MV-4-11 (cell line): ENCODE data around the gene MYH6.
"Not testable (repeated sequence)": the region's sequence is repeated elsewhere in the genome, so short reads cannot be mapped to it uniquely, and the experiment has no call there.

Experiments used
- DNase-seq: peaks from one replicate; lab custom pipeline; 2025; lab: John Stamatoyannopoulos, UW

MYH6 gene

DNA sequence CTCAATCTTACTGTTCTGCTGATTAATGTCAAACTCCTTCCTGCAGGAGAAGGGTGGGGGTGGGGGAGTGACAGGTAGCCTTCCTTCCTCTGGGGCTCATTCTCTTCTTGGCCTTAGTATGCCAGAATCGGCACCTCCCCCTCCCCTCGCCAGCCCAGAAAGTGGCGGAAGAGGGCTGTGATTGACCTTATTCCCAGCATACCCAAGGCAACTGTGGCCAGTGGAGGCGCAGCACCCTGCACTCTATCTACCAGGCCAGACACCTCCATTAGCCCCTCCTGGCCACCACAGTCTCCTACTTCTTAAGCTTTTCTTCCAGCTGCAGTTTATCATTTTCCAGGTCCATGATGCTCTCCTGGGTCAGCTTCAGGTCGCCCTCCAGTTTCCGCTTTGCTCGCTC lies 15.5 kb downstream of the MYH6 start:
- DNase-seq, result no peak

DNA sequence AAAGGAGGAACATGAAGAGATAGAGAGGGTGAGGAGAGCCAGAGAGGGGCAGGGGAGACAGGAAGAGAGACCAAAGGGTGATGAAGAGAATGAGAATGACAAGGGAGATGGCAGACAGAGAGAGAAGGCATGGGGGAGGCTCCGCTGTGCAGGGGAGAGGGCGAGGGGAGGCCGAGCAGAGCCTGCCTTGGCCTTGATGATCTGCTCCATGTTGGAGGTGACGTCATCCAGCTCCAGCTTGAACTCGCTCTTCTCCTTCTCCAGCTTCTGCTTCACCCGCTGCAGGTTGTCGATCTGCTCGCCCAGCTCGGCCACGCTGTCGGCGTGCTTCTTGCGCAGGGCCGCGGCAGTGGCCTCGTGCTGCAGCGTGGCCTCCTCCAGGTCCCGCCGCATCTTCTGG lies 18.2 kb downstream of the MYH6 start:
- DNase-seq, result not testable (repeated sequence)

DNA sequence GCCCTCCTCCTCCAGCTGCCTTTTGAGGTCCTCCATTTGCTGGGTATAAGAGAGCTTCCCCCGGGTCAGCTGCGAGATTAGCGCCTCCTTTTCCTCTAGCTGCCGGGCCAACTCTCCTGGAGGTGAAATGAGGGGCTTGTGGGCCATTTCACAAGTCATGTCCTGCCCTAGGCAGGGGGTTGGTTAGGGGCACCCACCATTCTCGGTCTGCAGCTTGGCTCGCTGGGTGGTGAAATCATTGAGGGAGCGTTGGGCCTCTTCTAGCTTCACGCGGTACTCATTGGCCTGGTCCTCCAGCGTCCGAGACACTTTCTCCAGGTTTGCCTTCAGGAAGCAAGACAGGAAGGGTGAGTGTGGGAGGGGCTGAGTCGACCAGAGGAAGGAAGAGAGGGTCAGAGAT lies 18.7 kb downstream of the MYH6 start:
- DNase-seq, result no peak

DNA sequence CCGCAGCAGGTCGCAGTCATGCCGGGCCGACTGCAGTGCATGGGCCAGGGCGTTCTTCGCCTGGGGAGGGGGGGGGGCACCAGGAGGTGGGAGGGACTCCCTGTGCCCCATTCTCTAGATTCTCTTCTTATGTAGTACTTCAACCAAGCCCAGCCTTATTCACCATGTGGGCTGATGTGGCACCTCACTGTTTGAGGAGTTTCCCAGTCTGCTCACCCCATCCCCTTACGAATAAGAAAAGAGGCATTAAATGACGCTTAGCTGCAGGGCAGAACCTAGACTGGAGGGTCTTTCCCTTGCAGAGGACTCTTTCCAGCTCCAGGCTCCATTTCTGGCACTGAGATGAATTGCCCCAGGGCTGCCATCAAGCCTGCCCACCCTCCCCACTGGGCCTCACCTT lies 19.1 kb downstream of the MYH6 start:
- no peak for DNase-seq

DNA sequence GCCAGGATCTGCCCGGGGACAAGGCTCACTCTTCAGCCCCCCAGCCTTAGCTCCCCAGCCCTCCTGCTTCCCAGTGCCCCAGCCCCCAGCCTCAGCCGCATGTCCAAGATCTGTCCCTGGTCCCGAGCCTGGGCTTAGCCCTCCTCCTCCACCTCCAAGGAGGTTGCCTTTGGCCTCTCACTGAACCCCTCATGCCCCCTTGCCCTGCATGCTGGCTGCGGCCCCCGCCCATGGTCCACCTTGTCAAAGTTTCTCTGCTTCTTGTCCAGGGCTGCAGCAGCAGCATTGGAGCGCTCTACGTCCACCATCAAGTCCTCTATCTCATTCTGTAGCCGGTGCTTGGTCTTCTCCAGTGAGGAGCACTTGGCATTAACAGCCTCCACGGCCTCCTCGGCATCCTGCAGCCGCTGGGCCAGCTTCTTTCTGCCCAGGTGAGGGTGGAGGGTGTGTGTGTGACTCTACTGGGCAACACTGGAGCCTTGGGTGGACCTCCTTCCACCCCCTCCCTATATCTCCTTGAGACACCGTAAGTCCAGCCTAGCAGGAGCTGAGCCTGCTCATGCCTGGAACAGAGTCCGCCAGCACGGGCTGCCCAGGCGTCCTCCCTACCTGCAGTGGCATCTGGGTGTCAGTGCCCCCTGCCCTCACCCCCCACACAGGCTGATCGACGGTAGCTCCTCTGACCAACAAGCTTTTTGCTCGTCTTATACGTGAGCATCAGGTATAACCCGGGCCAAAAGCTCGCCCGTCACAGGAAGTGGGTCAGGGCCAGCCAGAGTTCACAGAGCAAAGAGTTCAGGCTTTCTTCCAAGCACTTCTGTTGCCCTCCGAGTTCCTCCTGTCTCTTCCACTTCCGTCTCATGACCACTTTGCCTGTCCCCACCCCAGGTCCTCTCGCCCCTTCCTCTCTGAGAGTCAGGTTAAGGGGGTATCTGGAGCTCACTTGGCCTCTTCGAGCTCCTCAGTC lies 19.9 kb downstream of the MYH6 start:
- DNase-seq, result no peak

DNA sequence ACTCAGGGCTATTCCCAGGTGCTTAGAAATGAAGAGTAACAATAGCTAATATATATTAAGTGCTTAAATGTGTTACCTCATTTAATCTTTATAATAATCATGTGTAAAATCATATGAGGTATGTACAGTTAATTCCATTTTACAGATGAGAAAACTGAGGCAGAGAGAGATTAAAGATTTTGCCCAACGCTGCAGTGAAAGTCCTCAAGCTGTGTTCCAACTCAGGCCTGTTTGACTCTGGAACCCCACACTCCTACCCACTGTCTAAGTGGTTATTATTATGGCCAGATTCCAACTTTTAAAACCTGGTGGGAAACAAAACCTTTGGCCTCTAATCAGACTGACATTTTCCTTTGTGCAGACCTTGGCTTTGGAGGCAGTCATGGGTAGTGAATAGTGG lies 21.1 kb downstream of the MYH6 start:
- DNase-seq, result no peak

DNA sequence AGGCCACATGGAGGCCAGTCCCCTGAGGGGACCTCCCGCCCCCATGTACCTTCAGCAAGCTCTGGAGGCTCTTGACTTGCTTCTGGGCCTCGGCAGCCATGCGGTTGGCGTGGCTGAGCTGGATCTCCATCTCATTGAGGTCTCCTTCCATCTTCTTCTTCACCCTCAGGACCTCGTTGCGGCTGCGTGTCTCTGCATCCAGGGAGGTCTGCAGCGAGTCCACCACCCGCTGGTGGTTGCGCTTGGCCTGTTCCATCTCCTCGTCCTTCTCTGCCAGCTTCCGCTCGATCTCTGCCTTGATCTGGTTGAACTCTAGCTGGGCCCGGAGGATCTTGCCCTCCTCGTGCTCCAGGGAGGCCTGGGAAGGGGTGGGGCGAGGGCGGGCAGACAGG lies 21.8 kb downstream of the MYH6 start:
- DNase-seq, result not testable (repeated sequence)

DNA sequence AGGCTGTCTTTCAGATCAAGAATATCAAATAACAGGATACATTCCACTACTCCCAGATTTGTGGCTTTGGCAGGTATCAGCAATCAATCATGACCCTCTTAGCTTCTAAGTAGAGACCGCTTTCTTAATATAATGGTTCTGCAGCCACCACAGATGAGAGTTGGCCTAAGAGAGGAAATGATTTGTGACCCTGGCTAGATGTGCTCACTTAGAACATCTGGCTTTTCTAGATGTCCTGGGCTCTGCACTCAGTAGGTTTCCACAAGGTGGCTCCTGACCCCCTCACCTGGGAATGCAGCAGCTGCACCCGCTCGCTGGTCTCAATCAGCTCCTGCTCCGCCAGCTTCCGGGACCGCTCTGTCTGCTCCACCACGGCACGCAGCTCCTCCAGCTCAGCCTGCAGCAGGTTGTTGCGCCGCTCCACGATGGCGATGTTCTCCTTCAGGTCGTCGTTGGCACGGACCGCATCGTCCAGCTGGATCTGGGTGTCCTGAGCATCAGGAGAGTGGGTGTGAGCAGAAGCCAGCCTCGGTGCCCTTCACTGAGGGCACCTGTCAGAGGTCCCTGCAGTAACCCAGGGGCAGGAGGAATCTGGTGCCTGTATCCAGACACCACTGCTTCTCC lies 22.3 kb downstream of the MYH6 start:
- DNase-seq, result no peak

DNA sequence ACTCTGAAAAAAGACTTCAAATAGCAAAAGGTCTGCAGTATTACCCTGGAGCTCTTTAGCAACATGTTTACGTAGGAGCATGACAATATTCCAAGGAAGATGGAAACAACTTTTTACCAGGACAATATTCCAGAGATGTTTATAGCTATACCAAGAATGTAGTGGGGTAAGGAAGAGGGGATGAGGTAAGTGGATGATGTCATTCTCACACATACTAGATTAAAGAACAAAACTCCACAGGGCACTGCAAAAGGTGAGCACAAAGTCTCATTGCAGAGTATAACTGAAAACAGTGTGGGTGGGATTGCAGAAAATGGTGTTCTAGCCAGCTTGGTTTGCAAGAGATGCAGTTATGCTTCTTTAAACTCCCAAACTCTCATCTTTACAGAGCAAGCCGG lies 22.8 kb downstream of the MYH6 start:
- no peak for DNase-seq

DNA sequence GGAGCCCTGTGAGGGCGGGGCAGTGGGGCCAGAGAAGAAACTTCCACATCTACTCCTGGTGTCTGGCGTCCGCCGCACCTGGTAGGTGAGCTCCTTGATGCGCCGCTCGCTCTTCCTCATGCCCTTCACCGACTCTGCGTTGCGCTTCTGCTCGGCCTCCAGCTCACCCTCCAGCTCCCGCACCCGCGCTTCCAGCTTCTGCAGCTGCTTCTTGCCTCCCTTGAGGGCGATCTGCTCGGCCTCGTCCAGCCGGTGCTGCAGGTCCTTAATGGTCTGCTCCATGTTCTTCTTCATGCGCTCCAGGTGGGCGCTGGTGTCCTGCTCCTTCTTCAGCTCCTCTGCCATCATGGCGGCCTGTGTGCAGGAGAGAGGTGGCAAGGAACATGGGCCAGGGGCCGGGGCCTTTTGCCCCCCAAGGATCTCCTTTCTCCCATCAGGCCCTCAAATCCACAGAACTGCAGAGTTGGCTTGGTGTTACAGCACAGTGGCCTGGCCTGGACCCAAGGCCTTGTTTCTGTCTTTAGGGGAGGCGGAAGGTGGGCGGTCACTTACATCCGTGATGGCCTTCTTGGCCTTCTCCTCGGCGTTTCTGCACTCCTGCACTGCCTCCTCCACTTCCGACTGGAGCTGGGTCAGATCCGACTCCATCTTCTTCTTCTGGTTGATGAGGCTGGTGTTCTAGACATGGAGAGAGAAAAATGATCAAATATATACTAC lies 23.6 kb downstream of the MYH6 start:
- DNase-seq, result no peak

DNA sequence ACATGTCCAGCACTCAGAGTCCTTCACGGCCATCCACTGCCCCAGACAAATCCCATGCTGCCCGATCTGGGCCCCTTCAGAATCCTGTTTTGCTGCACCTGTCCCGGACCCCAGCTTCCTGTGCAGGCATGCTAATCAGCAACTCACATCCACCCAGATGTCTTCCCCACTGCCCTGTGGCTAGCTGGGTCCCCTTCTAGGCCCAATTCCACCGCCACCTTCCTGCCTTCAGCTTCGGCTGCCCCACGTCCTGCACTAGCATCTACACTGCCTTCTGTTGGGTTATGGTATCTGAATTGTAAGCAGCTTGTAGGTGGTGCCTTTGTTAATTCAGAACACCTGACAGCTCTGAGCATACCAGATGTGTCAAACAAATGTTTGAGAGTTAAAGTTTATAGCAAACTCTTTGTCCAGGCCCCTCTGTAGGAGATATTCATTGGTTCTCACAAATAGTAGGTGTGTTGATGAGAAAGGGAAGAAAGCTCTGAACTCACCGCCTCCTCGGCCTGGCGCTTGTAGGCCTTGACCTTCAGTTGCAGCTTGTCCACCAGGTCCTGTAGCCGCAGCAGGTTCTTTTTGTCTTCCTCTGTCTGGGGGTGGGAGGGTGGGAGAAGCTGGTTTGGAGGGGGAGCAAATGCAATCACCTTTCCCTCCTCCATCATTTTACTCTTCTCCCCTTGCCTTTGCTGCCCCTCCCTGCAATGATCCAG lies 25.2 kb downstream of the MYH6 start:
- no peak for DNase-seq

DNA sequence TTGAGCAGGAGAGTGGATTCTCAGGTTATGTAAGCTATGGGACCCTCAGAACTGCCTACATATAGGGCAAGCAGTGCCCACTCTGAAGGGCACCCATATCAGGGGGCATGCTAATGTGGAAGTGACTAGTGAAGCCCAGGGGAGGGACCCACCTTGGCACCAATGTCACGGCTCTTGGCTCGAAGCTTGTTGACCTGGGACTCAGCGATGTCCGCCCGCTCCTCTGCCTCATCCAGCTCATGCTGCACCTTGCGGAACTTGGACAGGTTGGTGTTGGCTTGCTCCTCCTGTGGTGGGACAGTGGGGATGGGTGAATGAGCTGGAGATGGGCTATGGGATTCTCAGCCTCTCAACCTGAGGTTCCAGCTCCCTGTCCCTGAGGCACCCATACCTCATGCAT lies 25.8 kb downstream of the MYH6 start:
- no peak for DNase-seq

DNA sequence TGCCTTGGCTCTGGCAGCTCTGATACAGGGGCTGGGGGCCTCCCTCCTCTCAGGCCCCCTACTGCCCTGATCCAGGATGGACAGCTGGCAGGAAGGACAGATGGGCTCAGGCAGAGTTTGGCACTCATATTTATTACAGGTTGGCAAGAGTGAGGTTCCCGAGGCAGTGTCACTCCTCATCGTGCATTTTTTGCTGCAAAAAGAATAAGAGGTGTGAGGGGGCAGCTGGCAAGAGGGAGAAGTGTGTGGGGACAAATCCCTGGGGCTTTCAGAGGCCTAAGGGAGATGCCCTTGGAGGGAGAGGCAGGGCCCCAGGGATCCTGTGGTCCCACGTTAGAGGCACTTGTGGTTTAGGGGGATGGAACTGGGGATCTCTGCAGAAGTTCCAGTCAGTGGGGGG lies 26.2 kb downstream of the MYH6 start:
- DNase-seq, result no peak

DNA sequence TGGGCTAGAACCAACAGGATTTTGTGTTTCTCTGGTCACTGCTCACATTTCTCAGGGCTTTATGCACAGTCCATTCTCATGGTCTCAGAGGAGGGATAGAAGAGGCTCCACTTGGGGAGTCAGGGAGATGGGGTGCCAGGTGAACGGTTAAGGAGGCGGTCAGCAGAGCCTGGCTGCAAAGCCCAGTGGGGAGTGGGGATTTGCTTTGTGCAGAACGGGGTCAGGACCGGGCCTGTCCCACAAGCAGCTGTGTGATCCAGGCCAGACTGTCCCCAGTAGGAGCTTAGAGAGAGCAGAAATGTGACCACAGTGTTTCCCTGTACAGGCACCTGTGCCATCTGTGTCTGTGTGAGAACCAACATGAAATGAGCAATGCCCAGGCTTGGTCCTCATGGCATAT lies 27.1 kb downstream of the MYH6 start:
- DNase-seq, result no peak

DNA sequence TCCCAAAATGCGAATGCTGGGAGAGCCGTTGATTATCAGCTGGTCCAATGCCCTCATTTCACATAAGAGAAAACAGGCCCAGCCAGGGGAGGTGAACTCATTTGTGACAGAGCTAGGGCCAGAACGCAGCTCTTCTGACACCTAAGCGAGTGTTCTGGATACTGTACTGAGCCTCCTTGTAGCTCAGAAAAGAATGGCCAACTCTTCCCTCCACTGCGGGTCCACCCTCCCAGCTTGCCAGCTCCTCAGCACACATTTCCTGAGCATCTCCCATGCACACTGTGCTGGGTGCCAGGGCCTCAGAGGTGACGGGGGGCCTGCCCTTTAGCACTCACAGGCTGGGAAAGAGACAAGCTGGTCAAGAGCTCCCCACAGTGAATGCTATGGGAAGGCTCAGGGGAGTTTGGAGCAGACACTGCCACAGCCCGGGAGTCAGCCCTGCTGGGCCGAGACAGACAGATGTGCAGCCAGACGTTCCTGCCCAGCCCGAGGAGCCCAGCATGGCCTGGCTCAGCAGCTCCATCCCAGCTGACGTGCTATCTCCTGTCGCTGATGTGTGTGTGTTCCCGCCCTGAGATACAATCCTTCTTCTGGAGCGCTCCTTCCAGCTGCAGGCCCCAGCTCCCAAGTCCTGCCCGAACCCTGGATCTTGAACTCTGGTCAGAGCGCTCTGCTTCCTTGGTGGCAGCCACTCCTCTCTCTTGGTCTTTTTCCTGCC lies 27.7 kb downstream of the MYH6 start:
- no peak for DNase-seq

DNA sequence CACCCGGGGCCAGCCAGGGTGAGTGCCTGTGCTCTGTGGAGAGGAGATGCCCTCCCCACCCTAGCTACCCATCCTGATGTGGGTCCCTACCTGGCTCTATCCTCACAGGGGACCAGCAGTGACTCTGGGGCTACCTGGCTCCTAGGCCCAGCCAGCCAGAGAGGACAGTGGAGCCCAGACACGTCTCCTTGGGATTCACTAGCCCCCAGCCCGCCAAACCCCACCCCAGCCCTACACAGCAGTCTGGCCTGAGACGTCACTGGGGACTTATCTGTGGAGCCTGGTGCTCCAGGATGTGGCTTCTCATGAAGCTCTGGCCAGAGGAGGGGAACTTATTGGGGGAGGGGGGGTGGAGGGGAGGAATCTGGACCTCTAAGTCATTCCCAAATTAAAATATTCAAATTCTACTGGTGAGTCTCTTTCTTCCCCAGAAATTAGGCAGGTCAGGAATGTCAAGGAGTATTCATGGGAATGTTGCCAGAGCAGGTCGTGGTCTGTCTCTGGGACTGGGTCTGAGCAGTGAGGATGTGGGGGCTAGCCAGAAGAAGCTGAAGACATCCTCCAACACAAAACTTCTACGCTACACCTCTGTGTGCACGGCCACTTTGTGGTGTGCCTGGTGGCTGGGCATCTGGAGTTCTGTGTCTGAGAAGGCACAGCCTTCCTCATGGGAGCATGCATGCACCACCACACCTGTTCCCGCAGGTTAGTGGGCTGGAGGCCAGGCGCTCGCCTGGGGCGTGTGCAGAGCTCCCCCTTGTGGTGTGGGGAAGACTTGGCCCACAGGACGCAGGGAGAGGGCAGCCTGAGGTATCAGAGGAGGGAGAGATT lies 28.5 kb downstream of the MYH6 start:
- DNase-seq, result no peak

DNA sequence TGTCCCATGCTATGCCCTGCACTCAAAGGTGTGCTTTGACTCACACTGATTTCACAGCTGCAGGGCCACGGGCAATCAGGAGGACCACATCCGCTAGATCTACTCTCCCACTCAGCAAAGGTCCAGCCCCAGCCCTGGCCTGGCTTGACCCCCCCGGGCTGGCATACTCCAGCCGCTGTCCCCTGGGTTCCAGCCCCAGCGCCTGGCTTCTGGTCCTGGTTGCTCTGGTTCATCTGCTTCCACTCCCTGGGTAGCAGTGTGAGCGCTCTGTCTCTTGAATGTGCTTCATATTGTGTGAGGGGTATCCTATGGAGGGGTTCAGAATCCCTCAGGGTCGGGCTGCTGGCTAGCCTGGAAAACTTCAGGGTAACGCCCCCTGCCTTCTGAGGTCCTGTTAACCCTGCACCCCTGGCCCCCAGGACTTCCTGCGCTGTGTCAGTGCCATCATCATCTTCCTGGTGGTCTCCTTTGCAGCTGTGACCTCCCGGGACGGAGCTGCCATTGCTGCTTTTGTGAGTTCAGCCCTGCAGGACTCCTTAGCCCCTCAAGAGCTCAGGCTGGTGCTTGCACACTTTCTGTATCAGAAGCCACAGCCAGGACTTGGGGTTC lies 29.4 kb downstream of the MYH6 start:
- no peak for DNase-seq

DNA sequence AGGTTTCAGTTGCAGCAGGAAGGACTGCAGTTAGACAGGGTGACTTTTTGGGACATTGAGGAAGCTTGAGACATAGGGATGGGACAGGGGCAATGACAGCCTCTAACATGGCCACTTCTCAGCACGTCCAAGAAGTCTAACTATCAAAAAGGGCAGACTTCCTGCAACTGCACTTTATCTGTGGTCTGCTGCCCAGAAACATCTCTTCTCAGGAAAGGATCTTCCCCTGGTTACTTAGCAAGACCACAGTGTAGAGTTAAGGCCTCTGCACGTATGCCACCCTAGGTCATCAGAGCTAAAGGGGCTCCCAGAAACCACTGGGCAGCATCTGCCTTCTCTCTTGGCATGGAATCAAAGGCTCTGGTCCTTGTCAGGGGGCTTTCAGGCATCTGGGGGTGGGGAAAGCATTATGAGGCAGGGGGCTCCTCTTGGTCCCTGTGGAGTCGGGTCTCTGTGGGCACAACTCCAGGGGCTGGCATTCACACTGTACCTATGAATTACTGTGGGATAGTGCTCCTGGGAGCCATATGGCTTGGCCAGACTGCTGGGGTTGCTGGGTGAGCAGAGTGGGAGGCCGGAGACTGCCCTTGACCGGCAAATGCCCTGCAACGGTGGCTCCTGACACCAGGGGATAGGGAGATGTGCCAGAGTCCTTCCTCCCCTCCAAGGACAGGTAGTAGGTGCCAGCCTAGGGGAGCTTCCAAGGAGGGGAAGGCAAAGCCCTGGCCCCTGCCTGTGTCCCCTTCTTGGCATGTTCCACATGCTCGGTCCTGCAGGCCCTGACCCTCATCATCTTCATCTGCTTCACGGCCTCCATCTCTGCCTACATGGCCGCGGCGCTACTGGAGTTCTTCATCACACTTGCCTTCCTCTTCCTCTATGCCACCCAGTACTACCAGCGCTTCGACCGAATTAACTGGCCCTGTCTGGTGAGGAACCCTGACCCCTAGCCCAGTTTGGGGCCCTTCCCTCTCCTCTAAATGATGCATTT lies 30.2 kb downstream of the MYH6 start:
- DNase-seq, result no peak

DNA sequence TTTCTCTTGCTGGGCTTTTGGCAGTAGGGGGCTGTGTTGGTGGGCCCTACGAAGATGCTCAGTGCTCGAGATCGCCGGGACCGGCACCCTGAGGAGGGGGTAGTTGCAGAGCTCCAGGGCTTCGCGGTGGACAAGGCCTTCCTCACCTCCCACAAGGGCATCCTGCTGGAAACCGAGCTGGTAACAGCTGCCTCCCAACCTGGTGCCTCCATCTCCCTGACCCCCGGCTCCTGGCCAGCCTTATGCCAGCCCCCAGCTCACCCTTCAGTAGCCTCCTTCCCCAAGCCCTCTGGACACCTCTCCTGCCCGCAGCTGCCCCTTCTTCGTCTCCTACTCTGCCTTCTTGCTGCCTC lies 30.9 kb downstream of the MYH6 start:
- DNase-seq, result no peak
